ENCODE results near the gene GNAI1. TPM values are rescaled to one million over a fixed set of nuclear protein-coding genes. Genes with fewer than 3 reads are reported as not detected.

GNAI1 gene
- total RNA-seq, 1 donor from 2014 or later: 132 TPM

DNA sequence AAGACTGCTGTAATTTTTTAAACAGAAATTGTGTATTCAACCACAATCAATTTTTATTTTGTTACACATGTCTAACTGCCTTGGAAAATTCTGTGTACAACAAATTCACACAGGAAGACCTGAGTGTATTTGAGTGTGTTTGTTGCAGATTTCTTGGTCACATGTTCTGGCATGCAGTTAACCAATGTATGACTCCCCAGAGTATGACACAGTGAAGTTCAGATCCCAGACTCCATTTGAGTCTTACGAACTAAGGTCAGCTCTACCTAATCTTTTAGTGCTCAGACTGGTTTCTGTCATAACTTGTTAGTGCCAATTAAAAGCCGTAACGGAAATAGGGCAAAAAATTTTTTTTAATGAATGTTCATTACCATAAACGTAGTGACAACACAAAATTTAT, 5.8 kb downstream of the GNAI1 start:
- Mint-ChIP-seq H3K9me3 (ENCODE audit: unreplicated experiment) (no peaks in the 10 kb centered on the region), H3K27me3 (ENCODE audit: unreplicated experiment) (peaks cover 5% of the 10 kb centered on the region), H3K4me3 (ENCODE audit: unreplicated experiment) (no peak overlapping the region), H3K27ac (ENCODE audit: unreplicated experiment) (no peak overlapping the region), H3K4me1 (ENCODE audit: unreplicated experiment) (peaks cover 75% of the 10 kb centered on the region), H3K36me3 (ENCODE audit: low read depth, unreplicated experiment) (peaks cover 9% of the 10 kb centered on the region)
- no peak for DNase-seq (ENCODE audit: low spot score)
- TF ChIP-seq, protein P1, sequence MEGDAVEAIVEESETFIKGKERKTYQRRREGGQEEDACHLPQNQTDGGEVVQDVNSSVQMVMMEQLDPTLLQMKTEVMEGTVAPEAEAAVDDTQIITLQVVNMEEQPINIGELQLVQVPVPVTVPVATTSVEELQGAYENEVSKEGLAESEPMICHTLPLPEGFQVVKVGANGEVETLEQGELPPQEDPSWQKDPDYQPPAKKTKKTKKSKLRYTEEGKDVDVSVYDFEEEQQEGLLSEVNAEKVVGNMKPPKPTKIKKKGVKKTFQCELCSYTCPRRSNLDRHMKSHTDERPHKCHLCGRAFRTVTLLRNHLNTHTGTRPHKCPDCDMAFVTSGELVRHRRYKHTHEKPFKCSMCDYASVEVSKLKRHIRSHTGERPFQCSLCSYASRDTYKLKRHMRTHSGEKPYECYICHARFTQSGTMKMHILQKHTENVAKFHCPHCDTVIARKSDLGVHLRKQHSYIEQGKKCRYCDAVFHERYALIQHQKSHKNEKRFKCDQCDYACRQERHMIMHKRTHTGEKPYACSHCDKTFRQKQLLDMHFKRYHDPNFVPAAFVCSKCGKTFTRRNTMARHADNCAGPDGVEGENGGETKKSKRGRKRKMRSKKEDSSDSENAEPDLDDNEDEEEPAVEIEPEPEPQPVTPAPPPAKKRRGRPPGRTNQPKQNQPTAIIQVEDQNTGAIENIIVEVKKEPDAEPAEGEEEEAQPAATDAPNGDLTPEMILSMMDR (IDR thresholded peaks at IDR 0.05; ENCODE audit: unreplicated experiment): no peak

DNA sequence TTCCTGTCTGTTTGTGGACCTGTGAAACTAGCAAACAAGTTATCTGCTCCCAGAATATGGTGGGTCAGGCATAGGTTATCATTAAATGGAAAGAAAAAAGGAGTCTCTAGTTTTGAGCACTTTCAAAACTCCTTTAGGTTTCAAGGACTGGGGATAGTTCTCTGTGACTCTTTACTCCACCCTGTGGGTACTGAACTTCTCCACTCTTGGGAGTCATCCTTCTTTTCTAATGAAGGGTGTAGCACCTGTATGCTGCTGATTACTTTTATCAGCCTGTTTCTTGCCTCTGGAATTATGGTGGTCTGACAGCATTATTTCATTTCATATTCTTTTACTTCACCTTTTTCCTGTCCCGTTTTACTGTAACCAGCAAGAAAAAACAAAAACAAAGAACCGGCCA, 6.7 kb downstream of the GNAI1 start:
- Mint-ChIP-seq H3K27ac (ENCODE audit: unreplicated experiment) (no peak overlapping the region), H3K9me3 (ENCODE audit: unreplicated experiment) (no peaks in the 10 kb centered on the region), H3K27me3 (ENCODE audit: unreplicated experiment) (peaks cover 2% of the 10 kb centered on the region), H3K36me3 (ENCODE audit: low read depth, unreplicated experiment) (peaks cover 4% of the 10 kb centered on the region), H3K4me1 (ENCODE audit: unreplicated experiment) (peaks cover 79% of the 10 kb centered on the region), H3K4me3 (ENCODE audit: unreplicated experiment) (no peak overlapping the region)
- DNase-seq (ENCODE audit: low spot score): no peak
- TF ChIP-seq, protein P1 (IDR thresholded peaks at IDR 0.05; ENCODE audit: unreplicated experiment): no peak

DNA sequence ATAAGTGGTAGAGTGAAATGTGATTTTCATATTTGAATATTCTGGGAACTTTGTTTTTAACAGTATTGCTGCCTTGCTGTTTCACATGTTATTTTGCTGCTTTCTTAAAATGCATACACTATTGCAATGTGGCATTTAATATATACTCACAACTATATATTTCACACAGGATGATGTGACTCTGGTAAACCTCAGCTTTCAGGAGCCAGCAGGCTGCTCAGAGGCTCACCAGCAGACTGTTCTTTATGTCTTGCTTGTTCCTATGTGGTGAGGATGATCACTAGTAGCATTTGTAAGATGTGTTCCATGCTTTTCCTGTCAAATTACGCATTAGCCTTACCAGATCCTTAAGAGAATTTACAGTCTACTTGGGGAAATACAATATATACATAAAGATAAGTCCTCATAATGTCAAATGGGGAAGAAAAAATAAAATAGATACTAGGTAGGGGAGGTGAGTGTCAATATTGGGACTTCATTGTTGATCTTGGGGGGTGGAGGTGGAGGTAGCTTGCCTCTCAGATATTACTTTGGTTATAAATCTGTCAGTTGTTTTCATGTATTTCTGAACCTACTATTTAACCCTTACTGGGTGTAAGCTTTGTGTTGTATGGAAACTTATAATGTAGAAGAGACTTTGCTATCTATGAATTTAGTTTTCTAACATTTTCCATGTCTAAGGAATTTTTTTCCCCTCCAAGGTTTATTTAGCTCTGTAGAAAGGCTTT, 8.4 kb downstream of the GNAI1 start:
- TF ChIP-seq, protein P1 (IDR thresholded peaks at IDR 0.05; ENCODE audit: unreplicated experiment): no peak
- Mint-ChIP-seq H3K9me3 (ENCODE audit: unreplicated experiment) (no peaks in the 10 kb centered on the region), H3K4me1 (ENCODE audit: unreplicated experiment) (peaks cover 82% of the 10 kb centered on the region), H3K27me3 (ENCODE audit: unreplicated experiment) (peaks cover 2% of the 10 kb centered on the region), H3K4me3 (ENCODE audit: unreplicated experiment) (no peak overlapping the region), H3K27ac (ENCODE audit: unreplicated experiment) (no peak overlapping the region), H3K36me3 (ENCODE audit: low read depth, unreplicated experiment) (no peaks in the 10 kb centered on the region)
- no peak for DNase-seq (ENCODE audit: low spot score)

DNA sequence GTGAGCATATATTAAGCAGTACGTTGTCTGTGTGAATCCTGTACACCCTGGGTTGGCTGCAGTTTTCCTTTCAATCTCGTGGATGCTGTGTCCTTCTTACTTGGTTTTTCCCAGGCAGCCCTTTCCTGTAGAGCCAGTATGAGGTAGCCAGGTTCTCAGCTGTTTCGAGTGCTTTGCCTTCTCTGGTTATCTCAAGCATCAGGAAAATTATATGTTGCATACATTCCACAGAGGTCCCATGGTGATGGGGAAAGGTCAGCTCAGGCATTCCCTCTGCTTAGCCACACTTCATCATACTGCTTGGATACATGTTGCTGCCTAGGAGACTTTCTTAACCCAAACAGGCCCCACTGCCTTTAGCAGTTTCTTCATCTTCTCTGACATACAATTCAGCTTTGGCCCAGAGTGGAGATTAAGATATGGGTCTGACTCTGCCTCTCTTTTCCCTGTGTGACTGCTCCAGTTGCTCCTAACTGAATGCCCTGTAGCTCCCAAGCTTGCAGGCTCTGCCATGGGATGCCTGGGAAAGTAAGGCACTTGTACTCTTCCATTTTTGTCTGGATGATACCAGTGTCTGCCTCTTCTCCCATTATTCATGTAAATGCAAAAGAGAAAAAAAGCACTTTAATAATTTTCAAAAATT, 11.3 kb downstream of the GNAI1 start:
- Mint-ChIP-seq H3K27me3 (ENCODE audit: unreplicated experiment) (peaks cover 4% of the 10 kb centered on the region), H3K36me3 (ENCODE audit: low read depth, unreplicated experiment) (no peaks in the 10 kb centered on the region), H3K4me3 (ENCODE audit: unreplicated experiment) (no peak overlapping the region), H3K9me3 (ENCODE audit: unreplicated experiment) (no peaks in the 10 kb centered on the region), H3K27ac (ENCODE audit: unreplicated experiment) (peak overlapping the region; percentile 85), H3K4me1 (ENCODE audit: unreplicated experiment) (peaks cover 74% of the 10 kb centered on the region)
- DNase-seq (ENCODE audit: low spot score): no peak
- TF ChIP-seq, protein P1 (IDR thresholded peaks at IDR 0.05; ENCODE audit: unreplicated experiment): no peak

DNA sequence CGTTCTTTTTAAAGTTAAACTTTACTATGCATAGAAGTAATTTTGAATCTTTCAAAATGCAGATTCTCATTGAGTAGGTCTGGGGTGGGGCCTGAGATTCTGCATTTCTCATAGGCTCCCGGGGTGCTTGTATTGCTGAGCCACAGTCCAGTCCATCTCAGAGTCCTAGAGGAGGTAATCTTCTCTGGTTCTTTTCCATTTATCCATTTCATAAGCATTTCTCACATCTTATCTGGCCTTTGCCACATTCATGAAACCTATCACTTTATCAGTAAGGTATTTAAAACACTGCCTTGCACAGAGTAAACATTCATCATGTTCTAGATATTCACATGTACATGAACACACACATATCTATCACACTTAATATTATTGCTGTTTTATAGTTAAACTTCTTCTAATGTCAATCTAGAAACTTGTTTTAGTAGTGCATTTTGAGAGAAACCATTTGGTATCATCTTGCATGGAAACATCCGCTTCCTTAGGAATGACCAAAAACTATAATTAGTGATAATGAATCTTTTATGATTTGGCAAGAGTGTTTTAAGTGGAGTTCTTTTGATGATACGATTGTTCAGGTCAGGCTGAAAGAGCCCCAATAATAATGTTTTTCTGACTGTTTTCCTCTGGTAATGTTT, 12.0 kb downstream of the GNAI1 start:
- H3K4me1 Mint-ChIP-seq (ENCODE audit: unreplicated experiment): peaks cover 75% of the 10 kb centered on the region
- no peak for DNase-seq (ENCODE audit: low spot score)
- TF ChIP-seq, protein P1 (IDR thresholded peaks at IDR 0.05; ENCODE audit: unreplicated experiment): no peak
- no peaks in the 10 kb centered on the region for H3K36me3 Mint-ChIP-seq (ENCODE audit: low read depth, unreplicated experiment)
- H3K9me3 Mint-ChIP-seq (ENCODE audit: unreplicated experiment): no peaks in the 10 kb centered on the region
- no peak overlapping the region for H3K27ac Mint-ChIP-seq (ENCODE audit: unreplicated experiment)
- no peak overlapping the region for H3K4me3 Mint-ChIP-seq (ENCODE audit: unreplicated experiment)
- H3K27me3 Mint-ChIP-seq (ENCODE audit: unreplicated experiment): peaks cover 4% of the 10 kb centered on the region
